ENCODE measurements around the gene BTNL9. TPM values are rescaled to one million over a fixed set of nuclear protein-coding genes. Genes with fewer than 3 reads are reported as not detected.

Gene BTNL9
- total and polyA plus RNA-seq, 2 of the 8 experiments (the other 6 are each of a cell fraction or from before 2014, with no cell fraction given) = 0.23 to 0.89 TPM

DNA sequence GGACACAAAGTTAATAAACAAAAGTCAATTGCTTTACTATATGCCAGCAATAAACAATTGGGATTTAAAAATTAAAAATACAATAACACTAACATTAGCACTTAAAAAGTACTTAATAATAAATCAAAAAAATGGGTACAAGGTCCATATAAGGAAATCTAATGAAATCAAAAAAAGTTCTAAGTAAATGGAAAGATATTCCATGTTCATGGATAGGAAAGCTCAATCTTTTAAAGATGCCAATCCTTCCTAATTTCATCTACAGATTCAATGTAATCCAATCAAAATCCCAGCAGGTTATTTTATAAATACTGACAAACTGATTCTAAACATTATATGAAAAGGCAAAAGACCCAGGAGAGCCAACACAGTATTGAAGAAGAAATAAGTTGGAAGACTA, 41.9 kb downstream of the BTNL9 start:
- no peak overlapping the region for H4K8ac ChIP-seq (ENCODE audit: extremely low read depth, insufficient read depth, low read length)
- H4K91ac ChIP-seq (replicated peaks; ENCODE audit: insufficient read length, low read length) = no peak overlapping the region
- peaks cover 0 to 3% (median 2%) of the 10 kb centered on the region in 4 experiments; a peak in 5 of 7 replicates for H3K27me3 ChIP-seq (replicated peaks in 1 of 4; ENCODE audit: control insufficient read depth in 3 of 4, extremely low read depth in 1 of 4, insufficient read depth in 3 of 4, low read length in 3 of 4)
- no peak overlapping the region for H3K9ac ChIP-seq (replicated peaks in 1 of 4; ENCODE audit: extremely low read depth in 1 of 4, low read depth in 3 of 4, low read length in 3 of 4)
- no peak overlapping the region for H3K23ac ChIP-seq (ENCODE audit: insufficient read length)
- H3K79me1 ChIP-seq (ENCODE audit: low read depth, low read length) = no peaks in the 10 kb centered on the region
- ChIA-PET POLR2A (ENCODE audit: partially characterized antibody) (no interaction called here), CTCF (ENCODE audit: partially characterized antibody) (no interaction called here)
- H3K23me2 ChIP-seq (ENCODE audit: low read depth, low read length) = no peaks in the 10 kb centered on the region
- no peak overlapping the region for H2AFZ ChIP-seq (ENCODE audit: low read length)
- H3K56ac ChIP-seq (replicated peaks; ENCODE audit: insufficient read length, low read depth, low read length) = no peak overlapping the region
- no peaks in the 10 kb centered on the region for H4K20me1 ChIP-seq (replicated peaks in 1 of 2; ENCODE audit: control insufficient read depth in 1 of 2, insufficient read depth in 2 of 2, low read length in 2 of 2)
- H3K36me3 ChIP-seq (ENCODE audit: control insufficient read depth in 2 of 4, insufficient read depth in 4 of 4, low read length in 3 of 4) = no peaks in the 10 kb centered on the region
- no peak overlapping the region for H3K18ac ChIP-seq (ENCODE audit: extremely low read depth, low read length)
- H3K9me3 ChIP-seq (ENCODE audit: insufficient read depth in 2 of 2, low read depth in 1 of 2, low read length in 1 of 2) = no peaks in the 10 kb centered on the region; a peak in 1 of 4 replicates
- DNase-seq (ENCODE audit: low read depth in 1 of 2, low spot score in 2 of 2) = no peak
- no peak overlapping the region for H3K4me3 ChIP-seq (ENCODE audit: extremely low read depth in 1 of 4, insufficient read depth in 2 of 4, low read depth in 3 of 4, low read length in 4 of 4)
- no peak for FAIRE-seq
- H3K4me2 ChIP-seq (ENCODE audit: insufficient read depth in 1 of 2, low read depth in 2 of 2, low read length in 2 of 2) = no peak overlapping the region
- no peak overlapping the region for H2AK5ac ChIP-seq (ENCODE audit: low read depth, low read length)
- no peak overlapping the region for H2BK120ac ChIP-seq (replicated peaks; ENCODE audit: low read depth, low read length)
- H2BK20ac ChIP-seq (ENCODE audit: low read length) = no peak overlapping the region
- no peak overlapping the region for H3K14ac ChIP-seq (ENCODE audit: insufficient read length)
- peaks cover 0 to 6% (median 0%) of the 10 kb centered on the region in 4 experiments; a peak in 1 of 7 replicates for H3K4me1 ChIP-seq (replicated peaks in 1 of 4; ENCODE audit: control insufficient read depth in 3 of 4, insufficient read depth in 4 of 4, low read length in 3 of 4)
- H2BK12ac ChIP-seq (ENCODE audit: low read depth, low read length) = no peak overlapping the region
- no peak overlapping the region for H3K4ac ChIP-seq (replicated peaks; ENCODE audit: insufficient read length, low read depth, low read length)
- H2BK5ac ChIP-seq (ENCODE audit: low read depth, low read length) = no peak overlapping the region
- no peak overlapping the region for H2BK15ac ChIP-seq (ENCODE audit: low read length)
- no peak overlapping the region for H3K27ac ChIP-seq (ENCODE audit: low read depth, low read length)
- no peak overlapping the region for H4K5ac ChIP-seq (ENCODE audit: insufficient read length, low read depth, low read length)
- H3K79me2 ChIP-seq (ENCODE audit: control insufficient read depth in 1 of 2, insufficient read depth in 2 of 2, low read length in 2 of 2) = no peaks in the 10 kb centered on the region
- TF ChIP-seq RFX5 (IDR thresholded peaks at IDR 0.05; ENCODE audit: borderline replicate concordance, low read depth, low read length) (no peak), TAF7 (optimal IDR thresholded peaks at IDR 0.05; ENCODE audit: borderline replicate concordance, low read depth, low read length) (no peak)
